Measurements from ENCODE around the gene PIGX. TPM values are rescaled to one million over a fixed set of nuclear protein-coding genes. Genes with fewer than 3 reads are reported as not detected.
A peak's percentile ranks its signal among the peaks of the same experiment; 100 is the strongest.

The PIGX gene
- total RNA-seq, 4 donors from 2014 or later = 13.0 to 19.4 (median 15.6) TPM

- DNase-seq (ENCODE audit: low spot score) = no peak
- TF ChIP-seq CTCF (IDR thresholded peaks at IDR 0.05) = no peak
- no peak for ATAC-seq (ENCODE audit: low FRiP score)
Observed at GRCh38 chr3:196691386-196691785, 20.8 kb upstream of the PIGX start.

- ATAC-seq (ENCODE audit: low FRiP score) (no peak), DNase-seq (ENCODE audit: low spot score) (no peak)
- no peak for TF ChIP-seq CTCF (IDR thresholded peaks at IDR 0.05)
Observed at GRCh38 chr3:196694202-196694638, 18.0 kb upstream of the PIGX start.

GRCh38 chr3:196694941-196695848 is 17.0 kb upstream of the PIGX start:
- no peak for DNase-seq (ENCODE audit: low spot score)
- ATAC-seq (ENCODE audit: low FRiP score) = peak; percentile 48
- no peak for TF ChIP-seq CTCF (IDR thresholded peaks at IDR 0.05)

GRCh38 chr3:196695849-196696226 is 16.3 kb upstream of the PIGX start:
- no peak for TF ChIP-seq CTCF (IDR thresholded peaks at IDR 0.05)

GRCh38 chr3:196697270-196697669 is 14.9 kb upstream of the PIGX start:
- ATAC-seq (ENCODE audit: low FRiP score) (no peak), DNase-seq (ENCODE audit: low spot score) (no peak)
- TF ChIP-seq CTCF (IDR thresholded peaks at IDR 0.05) = no peak

More at GRCh38 chr3:196695849-196696226, 16.3 kb upstream of the PIGX start:
- no peak for DNase-seq (ENCODE audit: low spot score)
- no peak for ATAC-seq (ENCODE audit: low FRiP score)

- no peak for TF ChIP-seq CTCF (IDR thresholded peaks at IDR 0.05)
- ATAC-seq (ENCODE audit: low FRiP score) (no peak), DNase-seq (ENCODE audit: low spot score) (no peak)
Observed at GRCh38 chr3:196699749-196700148, 12.4 kb upstream of the PIGX start.

GRCh38 chr3:196700801-196701200 is 11.4 kb upstream of the PIGX start:
- DNase-seq (ENCODE audit: low spot score) (no peak), ATAC-seq (ENCODE audit: low FRiP score) (no peak)
- no peak for TF ChIP-seq CTCF (IDR thresholded peaks at IDR 0.05)

All from omental fat pad (tissue), 4 donors.